Activated CD4-positive, alpha-beta memory T cell treated with anti-CD3 and anti-CD28 coated beads for 36 hours (primary cell): ENCODE measurements around the gene ZBTB49. TPM values are rescaled to one million over a fixed set of nuclear protein-coding genes. Genes with fewer than 3 reads are reported as not detected.
"Not testable (repeated sequence)": the region's sequence is repeated elsewhere in the genome, so short reads cannot be mapped to it uniquely, and the experiment has no call there.

Experiments
- CTCF ChIA-PET: fragments of 350-600 bp; sonication (Branson Sonifier 250); formaldehyde crosslinking; loops from one replicate; lab custom pipeline; 2021; ENCODE audit warnings: antibody characterized with exemption, inconsistent platforms; lab: Charles Lee
- POLR2A ChIA-PET: fragments of 350-600 bp; sonication (Branson Sonifier 250); formaldehyde crosslinking; loops from one replicate; lab custom pipeline; 2021; ENCODE audit warnings: antibody characterized with exemption; lab: Charles Lee
- DNase-seq: peaks from one replicate; pipeline ENCODE4 v3.0.0-alpha.2; 2020
- H3K27ac Mint-ChIP-seq: one replicate; pipeline ENCODE4 v1.8.0; 2021; ENCODE audit warnings: mixed read lengths
- H3K27me3 Mint-ChIP-seq: one replicate; pipeline ENCODE4 v1.8.0; 2021; ENCODE audit warnings: mixed read lengths
- H3K36me3 Mint-ChIP-seq: one replicate; pipeline ENCODE4 v1.8.0; 2021; ENCODE audit warnings: mixed read lengths
- H3K4me1 Mint-ChIP-seq: one replicate; pipeline ENCODE4 v1.8.0; 2021; ENCODE audit warnings: low read depth, mixed read lengths
- H3K4me3 Mint-ChIP-seq: one replicate; pipeline ENCODE4 v1.8.0; 2021; ENCODE audit warnings: mild to moderate bottlenecking, mixed read lengths
- H3K9me3 Mint-ChIP-seq: one replicate; pipeline ENCODE4 v1.8.0; 2021; ENCODE audit warnings: mixed read lengths
- intact Hi-C: fragments of 100-400 bp; cut with micrococcal nuclease; formaldehyde crosslinking; loops from one replicate; pipeline ENCODE4 v1.15.1; 2023
- total RNA-seq, 2 experiments: library from RNA; stranded (reverse); gene quantifications; one replicate each; pipeline ENCODE4 v1.2.3, GENCODE V29; 2021

The ZBTB49 gene
- total RNA-seq, 2 experiments from 2014 or later, result 4.3 to 4.6 TPM

GRCh38 chr4:4257705-4258104 is 32.3 kb upstream of the ZBTB49 start:
- H3K4me1 Mint-ChIP-seq, H3K4me3 Mint-ChIP-seq, DNase-seq, H3K36me3 Mint-ChIP-seq, CTCF ChIA-PET, intact Hi-C loops, H3K27ac Mint-ChIP-seq, POLR2A ChIA-PET, H3K9me3 Mint-ChIP-seq, H3K27me3 Mint-ChIP-seq: not testable (repeated sequence)

GRCh38 chr4:4259484-4260100 is 30.5 kb upstream of the ZBTB49 start:
- POLR2A ChIA-PET, result interaction anchor here (2.5 kb wide), 1 partner anchor 12 kb away, joined by 8 read pairs; the partner anchor contains the start of gene TMEM128
- Mint-ChIP-seq H3K9me3 (no peaks in the 10 kb centered on the region), H3K4me1 (peaks cover 3% of the 10 kb centered on the region), H3K27me3 (no peaks in the 10 kb centered on the region), H3K4me3 (no peak overlapping the region), H3K27ac (no peak overlapping the region), H3K36me3 (no peaks in the 10 kb centered on the region)
- intact Hi-C loops, result loop anchor here (1.0 kb wide), 1 partner anchor 76 kb away; no protein-coding TSS in a partner anchor
- DNase-seq, result no peak
- CTCF ChIA-PET, result interaction anchor here (0.7 to 2.9 kb wide), 15 partner anchors 8 to 237 kb away, joined by 3 to 19 read pairs (median 6); partner anchors contain the start of gene TMEM128

GRCh38 chr4:4260185-4260751 is 29.8 kb upstream of the ZBTB49 start:
- no peak overlapping the region for H3K4me3 Mint-ChIP-seq
- H3K9me3 Mint-ChIP-seq, result no peaks in the 10 kb centered on the region
- ChIA-PET POLR2A (interaction anchor here (2.5 kb wide), 1 partner anchor 12 kb away, joined by 8 read pairs; the partner anchor contains the start of gene TMEM128), CTCF (interaction anchor here (0.6 to 2.9 kb wide), 15 partner anchors 8 to 236 kb away, joined by 3 to 19 read pairs (median 6); partner anchors contain the start of genes LYAR, TMEM128 and ZBTB49)
- H3K27me3 Mint-ChIP-seq, result no peaks in the 10 kb centered on the region
- peaks cover 3% of the 10 kb centered on the region for H3K4me1 Mint-ChIP-seq
- intact Hi-C loops, result loop anchor here (1.0 kb wide), 1 partner anchor 75 kb away; no protein-coding TSS in a partner anchor
- H3K36me3 Mint-ChIP-seq, result no peaks in the 10 kb centered on the region
- H3K27ac Mint-ChIP-seq, result no peak overlapping the region
- DNase-seq, result no peak

- H3K9me3 Mint-ChIP-seq, result no peaks in the 10 kb centered on the region
- intact Hi-C loops, result no loop called here
- POLR2A ChIA-PET, result interaction anchor here (1.0 kb wide), 1 partner anchor 20 kb away, joined by 4 read pairs; the partner anchor contains the start of gene TMEM128
- no peaks in the 10 kb centered on the region for H3K27me3 Mint-ChIP-seq
- H3K4me3 Mint-ChIP-seq, result no peak overlapping the region
- H3K27ac Mint-ChIP-seq, result no peak overlapping the region
- DNase-seq, result no peak
- CTCF ChIA-PET, result interaction anchor here (0.9 to 2.2 kb wide), 3 partner anchors 8 to 22 kb away, joined by 4 to 13 read pairs (median 5); partner anchors contain the start of genes LYAR and ZBTB49
- peaks cover 46% of the 10 kb centered on the region for H3K36me3 Mint-ChIP-seq
- H3K4me1 Mint-ChIP-seq, result peaks cover 25% of the 10 kb centered on the region
These were observed 22.1 kb upstream of the ZBTB49 start for GRCh38 chr4:4267981-4268380.

- DNase-seq, result no peak
- Mint-ChIP-seq H3K27ac (peak overlapping the region; percentile 85), H3K36me3 (peaks cover 51% of the 10 kb centered on the region), H3K4me1 (peaks cover 25% of the 10 kb centered on the region), H3K4me3 (peak overlapping the region; percentile 21), H3K27me3 (no peaks in the 10 kb centered on the region), H3K9me3 (no peaks in the 10 kb centered on the region)
- ChIA-PET POLR2A (no interaction called here), CTCF (interaction anchor here (1.6 to 2.2 kb wide), 2 partner anchors 9 to 17 kb away, joined by 5 to 13 read pairs; no protein-coding TSS in a partner anchor)
- intact Hi-C loops, result no loop called here
These were observed 21.3 kb upstream of the ZBTB49 start for GRCh38 chr4:4268776-4269175.

GRCh38 chr4:4269331-4269731 is 20.7 kb upstream of the ZBTB49 start:
- ChIA-PET CTCF (interaction anchor here (1.6 to 2.2 kb wide), 2 partner anchors 10 to 18 kb away, joined by 5 to 13 read pairs; no protein-coding TSS in a partner anchor), POLR2A (no interaction called here)
- Mint-ChIP-seq H3K27ac (peak overlapping the region; percentile 85), H3K9me3 (no peaks in the 10 kb centered on the region), H3K36me3 (peaks cover 55% of the 10 kb centered on the region), H3K4me1 (peaks cover 25% of the 10 kb centered on the region), H3K27me3 (no peaks in the 10 kb centered on the region), H3K4me3 (peak overlapping the region; percentile 21)
- DNase-seq, result peak; percentile 31
- intact Hi-C loops, result no loop called here

- Mint-ChIP-seq H3K4me1 (peaks cover 25% of the 10 kb centered on the region), H3K27ac (peak overlapping the region; percentile 85), H3K27me3 (no peaks in the 10 kb centered on the region), H3K9me3 (no peaks in the 10 kb centered on the region), H3K36me3 (peaks cover 60% of the 10 kb centered on the region), H3K4me3 (peak overlapping the region; percentile 21)
- ChIA-PET POLR2A (no interaction called here), CTCF (no interaction called here)
- peak; percentile 30 for DNase-seq
- intact Hi-C loops, result no loop called here
These were observed 20.2 kb upstream of the ZBTB49 start for GRCh38 chr4:4269856-4270255.

- H3K4me3 Mint-ChIP-seq, result no peak overlapping the region
- no peak for DNase-seq
- CTCF ChIA-PET, result no interaction called here
- peaks cover 64% of the 10 kb centered on the region for H3K36me3 Mint-ChIP-seq
- POLR2A ChIA-PET, result no interaction called here
- peaks cover 25% of the 10 kb centered on the region for H3K4me1 Mint-ChIP-seq
- no peaks in the 10 kb centered on the region for H3K27me3 Mint-ChIP-seq
- H3K27ac Mint-ChIP-seq, result peak overlapping the region; percentile 80
- intact Hi-C loops, result no loop called here
- no peaks in the 10 kb centered on the region for H3K9me3 Mint-ChIP-seq
These were observed 19.5 kb upstream of the ZBTB49 start for GRCh38 chr4:4270529-4270928.

- H3K36me3 Mint-ChIP-seq, result peaks cover 56% of the 10 kb centered on the region
These were observed 18.1 kb upstream of the ZBTB49 start for GRCh38 chr4:4271912-4272311.

GRCh38 chr4:4274226-4274625 is 15.8 kb upstream of the ZBTB49 start:
- ChIA-PET POLR2A (no interaction called here), CTCF (interaction anchor here (2.2 kb wide), 1 partner anchor 14 kb away, joined by 10 read pairs; no protein-coding TSS in a partner anchor)
- Mint-ChIP-seq H3K4me3 (no peak overlapping the region), H3K27me3 (no peaks in the 10 kb centered on the region), H3K4me1 (peaks cover 19% of the 10 kb centered on the region), H3K36me3 (peaks cover 59% of the 10 kb centered on the region), H3K9me3 (no peaks in the 10 kb centered on the region), H3K27ac (no peak overlapping the region)
- intact Hi-C loops, result no loop called here
- no peak for DNase-seq

More at GRCh38 chr4:4271912-4272311, 18.1 kb upstream of the ZBTB49 start:
- no peak for DNase-seq
- H3K9me3 Mint-ChIP-seq, result no peaks in the 10 kb centered on the region
- peaks cover 25% of the 10 kb centered on the region for H3K4me1 Mint-ChIP-seq
- POLR2A ChIA-PET, result no interaction called here
- H3K27me3 Mint-ChIP-seq, result no peaks in the 10 kb centered on the region
- intact Hi-C loops, result no loop called here
- CTCF ChIA-PET, result no interaction called here
- H3K4me3 Mint-ChIP-seq, result no peak overlapping the region
- H3K27ac Mint-ChIP-seq, result no peak overlapping the region

- intact Hi-C loops, result no loop called here
- no peak for DNase-seq
- H3K27me3 Mint-ChIP-seq, result no peaks in the 10 kb centered on the region
- no peak overlapping the region for H3K4me3 Mint-ChIP-seq
- no peaks in the 10 kb centered on the region for H3K4me1 Mint-ChIP-seq
- ChIA-PET CTCF (no interaction called here), POLR2A (no interaction called here)
- H3K27ac Mint-ChIP-seq, result no peak overlapping the region
- H3K36me3 Mint-ChIP-seq, result peaks cover 62% of the 10 kb centered on the region
- no peaks in the 10 kb centered on the region for H3K9me3 Mint-ChIP-seq
These were observed 12.5 kb upstream of the ZBTB49 start for GRCh38 chr4:4277531-4277930.

GRCh38 chr4:4281787-4282186 is 8.3 kb upstream of the ZBTB49 start:
- Mint-ChIP-seq H3K4me1 (peaks cover 10% of the 10 kb centered on the region), H3K27me3 (no peaks in the 10 kb centered on the region), H3K36me3 (peaks cover 62% of the 10 kb centered on the region), H3K9me3 (no peaks in the 10 kb centered on the region), H3K27ac (no peak overlapping the region), H3K4me3 (no peak overlapping the region)
- POLR2A ChIA-PET, result no interaction called here
- CTCF ChIA-PET, result interaction anchor here (1.1 kb wide), 1 partner anchor 22 kb away, joined by 5 read pairs; no protein-coding TSS in a partner anchor
- DNase-seq, result no peak
- intact Hi-C loops, result no loop called here
